SK-N-SH treated with all-trans-retinoic acid at 6 μM for 48 hours (cell line): ENCODE data around the gene TMEM245.

ENCODE experiments used
- CSDC2 ChIP-seq: fragments of 250-450 bp; sonication (Bioruptor Pico); IDR thresholded peaks from 2 replicates; pipeline ENCODE4 v1.5.0; 2020; ENCODE audit warnings: mild to moderate bottlenecking, moderate library complexity
- PATZ1 ChIP-seq: fragments of 250-450 bp; sonication (Bioruptor Pico); IDR thresholded peaks from 2 replicates; pipeline ENCODE4 v1.8.0; 2020; ENCODE audit warnings: mild to moderate bottlenecking, moderate library complexity, borderline replicate concordance
- TOX ChIP-seq: fragments of 250-450 bp; sonication (Bioruptor Pico); IDR thresholded peaks from 2 replicates; pipeline ENCODE4 v1.8.0; 2021; ENCODE audit warnings: mild to moderate bottlenecking, moderate library complexity, borderline replicate concordance
- ZFP3 ChIP-seq: fragments of 250-450 bp; sonication (Bioruptor Pico); IDR thresholded peaks from 2 replicates; pipeline ENCODE4 v1.5.0; 2020; ENCODE audit warnings: mild to moderate bottlenecking, moderate library complexity
- TF ChIP-seq, protein P1 (sequence below): fragments of 250-450 bp; sonication (Bioruptor Pico); IDR thresholded peaks from 2 replicates; pipeline ENCODE4 v1.8.0; 2021; ENCODE audit warnings: low read depth, mild to moderate bottlenecking, moderate library complexity, borderline replicate concordance

DNA sequence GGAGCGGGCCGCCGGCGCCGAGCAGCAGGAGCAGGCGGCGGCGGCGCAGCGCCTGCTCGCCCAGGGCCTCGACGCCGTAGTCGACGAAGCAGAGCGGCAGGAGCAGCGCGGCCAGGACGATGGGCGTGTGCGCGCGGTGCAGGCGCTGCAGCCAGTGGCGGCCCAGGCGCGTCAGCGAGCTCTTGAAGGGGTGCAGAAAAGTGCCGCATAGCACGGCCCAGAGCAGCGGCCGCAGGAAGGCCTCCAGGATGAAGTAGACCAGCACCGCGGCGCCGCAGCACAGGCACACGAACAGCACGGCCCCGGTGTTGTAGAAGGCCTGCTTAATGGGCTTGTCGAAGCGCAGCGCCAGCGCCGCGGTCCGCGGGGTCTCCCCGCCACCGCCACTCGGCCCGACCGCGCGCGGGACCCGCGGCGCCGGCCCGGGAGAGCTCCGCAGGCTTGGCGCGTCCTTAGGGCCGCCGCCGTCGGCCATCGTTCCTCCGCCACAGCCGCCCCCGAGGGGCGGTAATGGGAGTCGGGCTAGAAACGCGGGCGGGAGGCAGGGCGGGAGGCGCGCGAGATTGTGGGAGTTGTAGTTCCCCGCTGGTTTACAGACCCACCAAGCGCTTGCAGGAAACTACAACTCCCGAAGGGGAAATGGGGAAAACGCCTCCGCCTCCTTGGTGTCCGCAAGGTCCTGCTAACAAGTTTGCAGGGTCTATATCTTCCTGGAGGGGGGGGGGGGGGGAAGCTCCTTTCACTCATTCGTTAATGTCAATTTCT lies at the start of gene TMEM245:
- peak; percentile 48; the same call in 1 of the 2 replicates for TF ChIP-seq CSDC2 (CRISPR knock-in tag)
- TF ChIP-seq, protein P1, sequence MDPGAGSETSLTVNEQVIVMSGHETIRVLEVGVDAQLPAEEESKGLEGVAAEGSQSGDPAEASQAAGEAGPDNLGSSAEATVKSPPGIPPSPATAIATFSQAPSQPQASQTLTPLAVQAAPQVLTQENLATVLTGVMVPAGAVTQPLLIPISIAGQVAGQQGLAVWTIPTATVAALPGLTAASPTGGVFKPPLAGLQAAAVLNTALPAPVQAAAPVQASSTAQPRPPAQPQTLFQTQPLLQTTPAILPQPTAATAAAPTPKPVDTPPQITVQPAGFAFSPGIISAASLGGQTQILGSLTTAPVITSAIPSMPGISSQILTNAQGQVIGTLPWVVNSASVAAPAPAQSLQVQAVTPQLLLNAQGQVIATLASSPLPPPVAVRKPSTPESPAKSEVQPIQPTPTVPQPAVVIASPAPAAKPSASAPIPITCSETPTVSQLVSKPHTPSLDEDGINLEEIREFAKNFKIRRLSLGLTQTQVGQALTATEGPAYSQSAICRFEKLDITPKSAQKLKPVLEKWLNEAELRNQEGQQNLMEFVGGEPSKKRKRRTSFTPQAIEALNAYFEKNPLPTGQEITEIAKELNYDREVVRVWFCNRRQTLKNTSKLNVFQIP (CRISPR knock-in tag) = no peak
- TF ChIP-seq TOX (CRISPR knock-in tag) = no peak
- peak; percentile 52; the same call in 1 of the 2 replicates for TF ChIP-seq PATZ1 (CRISPR knock-in tag)
- TF ChIP-seq ZFP3 = peak; percentile 40; the same call in 1 of the 2 replicates
